Measurements from ENCODE around the gene RPL35.
"Not testable (repeated sequence)": the region's sequence is repeated elsewhere in the genome, so short reads cannot be mapped to it uniquely, and the experiment has no call there.

The RPL35 gene

GRCh38 chr9:124841075-124841821 is 20.5 kb downstream of the RPL35 start:
- Histone ChIP-seq H3K4ac (ENCODE audit: low read depth in 1 of 2, low read length in 2 of 2) (no peak overlapping the region), H3K27me3 (ENCODE audit: control insufficient read depth in 1 of 2, insufficient read depth in 1 of 2, low read length in 2 of 2) (no peaks in the 10 kb centered on the region), H3K23ac (ENCODE audit: low read length in 2 of 2) (no peak overlapping the region), H3K9me3 (ENCODE audit: control insufficient read depth, low read length) (no peaks in the 10 kb centered on the region), H2BK120ac (ENCODE audit: low read depth, low read length) (no peak overlapping the region), H3K4me1 (ENCODE audit: control insufficient read depth, insufficient read depth, low read depth, low read length) (peaks cover 10% of the 10 kb centered on the region), H2BK12ac (ENCODE audit: low read length in 2 of 2) (no peak overlapping the region), H3K36me3 (ENCODE audit: control insufficient read depth in 1 of 2, insufficient read depth in 2 of 2, low read depth in 1 of 2, low read length in 2 of 2) (no peaks in the 10 kb centered on the region), H2BK15ac (ENCODE audit: low read depth, poor library complexity, severe bottlenecking) (peak overlapping the region; percentile 65), H3K9ac (ENCODE audit: low read length) (no peak overlapping the region), H4K8ac (ENCODE audit: low read length) (no peak overlapping the region), H2BK5ac (ENCODE audit: low read depth, low read length, poor library complexity, severe bottlenecking) (no peak overlapping the region), H3K79me1 (replicated peaks; ENCODE audit: low read length, poor library complexity, severe bottlenecking) (no peaks in the 10 kb centered on the region), H4K91ac (ENCODE audit: low read length) (no peak overlapping the region), H3K27ac (ENCODE audit: low read length, poor library complexity, severe bottlenecking) (no peak overlapping the region), H2AK5ac (ENCODE audit: low read length, severe bottlenecking) (peak overlapping the region; percentile 19), H3K14ac (ENCODE audit: low read length in 2 of 2) (no peak overlapping the region), H3K4me3 (ENCODE audit: insufficient read depth in 1 of 2, low read depth in 1 of 2, low read length in 2 of 2) (no peak overlapping the region), H3K18ac (ENCODE audit: low read depth in 1 of 2, low read length in 2 of 2) (no peak overlapping the region), H2AFZ (ENCODE audit: low read depth, low read length) (no peak overlapping the region), H3K4me2 (ENCODE audit: low read length, poor library complexity, severe bottlenecking) (no peak overlapping the region)
- 86% methylated on average over 11 of the region's 14 CpGs for WGBS
- DNase-seq, result no peak

GRCh38 chr9:124840300-124840833 is 21.4 kb downstream of the RPL35 start:
- Histone ChIP-seq H3K4me3 (ENCODE audit: insufficient read depth in 1 of 2, low read depth in 1 of 2, low read length in 2 of 2) (no peak overlapping the region), H3K18ac (ENCODE audit: low read depth in 1 of 2, low read length in 2 of 2) (no peak overlapping the region), H3K4ac (ENCODE audit: low read depth in 1 of 2, low read length in 2 of 2) (no peak overlapping the region), H2BK12ac (ENCODE audit: low read length in 2 of 2) (peak overlapping the region in 1 of 2 experiments; percentile 15), H4K91ac (ENCODE audit: low read length) (no peak overlapping the region), H3K27ac (ENCODE audit: low read length, poor library complexity, severe bottlenecking) (no peak overlapping the region), H2BK5ac (ENCODE audit: low read depth, low read length, poor library complexity, severe bottlenecking) (no peak overlapping the region), H3K9ac (ENCODE audit: low read length) (no peak overlapping the region), H3K14ac (ENCODE audit: low read length in 2 of 2) (peak overlapping the region in 1 of 2 experiments; percentile 18), H3K36me3 (ENCODE audit: control insufficient read depth in 1 of 2, insufficient read depth in 2 of 2, low read depth in 1 of 2, low read length in 2 of 2) (no peaks in the 10 kb centered on the region), H3K9me3 (ENCODE audit: control insufficient read depth, low read length) (no peaks in the 10 kb centered on the region), H2BK120ac (ENCODE audit: low read depth, low read length) (no peak overlapping the region), H2BK15ac (ENCODE audit: low read depth, poor library complexity, severe bottlenecking) (no peak overlapping the region), H3K79me1 (replicated peaks; ENCODE audit: low read length, poor library complexity, severe bottlenecking) (no peaks in the 10 kb centered on the region), H3K27me3 (ENCODE audit: control insufficient read depth in 1 of 2, insufficient read depth in 1 of 2, low read length in 2 of 2) (no peaks in the 10 kb centered on the region), H3K4me2 (ENCODE audit: low read length, poor library complexity, severe bottlenecking) (no peak overlapping the region), H2AK5ac (ENCODE audit: low read length, severe bottlenecking) (peak overlapping the region; percentile 63), H4K8ac (ENCODE audit: low read length) (no peak overlapping the region), H2AFZ (ENCODE audit: low read depth, low read length) (no peak overlapping the region), H3K23ac (ENCODE audit: low read length in 2 of 2) (no peak overlapping the region), H3K4me1 (ENCODE audit: control insufficient read depth, insufficient read depth, low read depth, low read length) (peaks cover 12% of the 10 kb centered on the region)
- no peak for DNase-seq
- WGBS, result 87% methylated on average over 13 of the region's 18 CpGs

DNA sequence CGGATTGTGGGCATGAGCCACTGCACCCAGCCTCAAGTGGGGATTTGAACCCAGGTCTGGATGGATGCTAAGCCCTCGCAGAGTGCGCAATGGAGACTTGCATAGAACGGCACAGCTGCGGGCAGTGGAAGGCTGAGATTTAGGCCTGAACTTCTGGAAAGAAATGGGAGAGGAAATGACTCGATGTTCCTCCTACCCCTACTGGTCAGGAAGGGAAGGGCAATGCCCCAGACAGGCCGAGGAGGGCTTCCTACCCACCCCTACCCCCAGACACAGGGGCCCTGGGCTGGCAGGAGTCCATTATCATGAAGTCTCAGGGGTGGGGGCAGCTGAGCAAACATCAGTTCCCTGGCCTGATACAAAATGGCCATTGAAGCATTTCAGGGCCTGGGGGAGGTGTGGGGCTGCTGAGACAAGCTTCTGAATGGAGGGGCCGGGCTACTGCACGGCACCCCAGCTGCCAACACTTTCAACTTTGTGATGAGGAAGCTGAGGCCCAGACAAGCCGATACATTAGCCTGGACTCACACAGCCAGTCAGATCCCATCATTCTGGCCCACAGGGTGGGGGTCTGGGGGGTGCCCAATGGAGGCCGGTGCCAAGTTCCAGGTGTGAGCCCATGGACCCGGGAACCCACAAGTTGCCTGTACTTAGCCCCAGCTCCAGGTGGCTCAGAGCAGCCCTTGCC is 22.0 kb downstream of the RPL35 start:
- Histone ChIP-seq H3K9me3 (ENCODE audit: control insufficient read depth, low read length) (no peaks in the 10 kb centered on the region), H3K27me3 (ENCODE audit: control insufficient read depth in 1 of 2, insufficient read depth in 1 of 2, low read length in 2 of 2) (no peaks in the 10 kb centered on the region), H3K4me1 (ENCODE audit: control insufficient read depth, insufficient read depth, low read depth, low read length) (peaks cover 16% of the 10 kb centered on the region), H3K4ac (ENCODE audit: low read depth in 1 of 2, low read length in 2 of 2) (no peak overlapping the region), H2BK12ac (ENCODE audit: low read length in 2 of 2) (no peak overlapping the region), H4K8ac (ENCODE audit: low read length) (no peak overlapping the region), H2BK15ac (ENCODE audit: low read depth, poor library complexity, severe bottlenecking) (no peak overlapping the region), H2AFZ (ENCODE audit: low read depth, low read length) (no peak overlapping the region), H2AK5ac (ENCODE audit: low read length, severe bottlenecking) (peak overlapping the region; percentile 63), H2BK120ac (ENCODE audit: low read depth, low read length) (no peak overlapping the region), H3K4me2 (ENCODE audit: low read length, poor library complexity, severe bottlenecking) (no peak overlapping the region), H3K9ac (ENCODE audit: low read length) (no peak overlapping the region), H3K4me3 (ENCODE audit: insufficient read depth in 1 of 2, low read depth in 1 of 2, low read length in 2 of 2) (no peak overlapping the region), H3K23ac (ENCODE audit: low read length in 2 of 2) (no peak overlapping the region), H3K14ac (ENCODE audit: low read length in 2 of 2) (no peak overlapping the region), H3K79me1 (replicated peaks; ENCODE audit: low read length, poor library complexity, severe bottlenecking) (no peaks in the 10 kb centered on the region), H3K36me3 (ENCODE audit: control insufficient read depth in 1 of 2, insufficient read depth in 2 of 2, low read depth in 1 of 2, low read length in 2 of 2) (no peaks in the 10 kb centered on the region), H2BK5ac (ENCODE audit: low read depth, low read length, poor library complexity, severe bottlenecking) (peak overlapping the region; percentile 51), H4K91ac (ENCODE audit: low read length) (no peak overlapping the region), H3K18ac (ENCODE audit: low read depth in 1 of 2, low read length in 2 of 2) (no peak overlapping the region), H3K27ac (ENCODE audit: low read length, poor library complexity, severe bottlenecking) (no peak overlapping the region)
- WGBS, result 79% methylated on average over 11 of the region's 12 CpGs
- peak; percentile 35 for DNase-seq

DNA sequence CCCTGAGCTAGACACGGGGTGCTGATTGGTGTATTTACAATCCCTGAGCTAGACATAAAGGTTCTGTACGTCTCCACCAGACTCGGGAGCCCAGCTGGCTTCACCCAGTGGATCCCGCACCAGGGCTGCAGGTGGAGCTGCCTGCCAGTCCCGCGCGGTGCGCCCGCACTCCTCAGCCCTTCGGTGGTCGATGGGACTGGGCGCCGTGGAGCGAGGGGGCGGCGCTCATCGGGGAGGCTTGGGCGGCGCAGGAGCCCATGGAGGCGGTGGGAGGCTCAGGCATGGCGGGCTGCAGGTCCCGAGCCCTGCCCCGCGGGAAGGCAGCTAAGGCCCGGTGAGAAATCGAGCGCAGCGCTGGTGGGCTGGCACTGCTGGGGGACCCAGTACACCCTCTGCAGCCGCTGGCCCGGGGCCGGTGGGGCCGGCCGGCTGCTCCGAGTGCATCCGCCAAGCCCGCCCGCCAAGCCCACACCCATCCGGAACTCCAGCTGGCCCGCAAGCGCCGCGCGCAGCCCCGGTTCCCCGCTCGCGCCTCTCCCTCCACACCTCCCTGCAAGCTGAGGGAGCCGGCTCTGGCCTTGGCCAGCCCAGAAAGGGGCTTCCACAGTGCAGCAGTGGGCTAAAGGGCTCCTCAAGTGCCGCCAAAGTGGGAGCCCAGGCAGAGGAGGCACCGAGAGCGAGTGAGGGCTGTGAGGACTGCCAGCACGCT is 23.0 kb downstream of the RPL35 start:
- H3K9me3 ChIP-seq (ENCODE audit: control insufficient read depth, low read length); H3K23ac ChIP-seq (ENCODE audit: low read length in 2 of 2); H3K27me3 ChIP-seq (ENCODE audit: control insufficient read depth in 1 of 2, insufficient read depth in 1 of 2, low read length in 2 of 2); H3K14ac ChIP-seq (ENCODE audit: low read length in 2 of 2); H2BK5ac ChIP-seq (ENCODE audit: low read depth, low read length, poor library complexity, severe bottlenecking); H2BK15ac ChIP-seq (ENCODE audit: low read depth, poor library complexity, severe bottlenecking); H3K36me3 ChIP-seq (ENCODE audit: control insufficient read depth in 1 of 2, insufficient read depth in 2 of 2, low read depth in 1 of 2, low read length in 2 of 2); H3K4ac ChIP-seq (ENCODE audit: low read depth in 1 of 2, low read length in 2 of 2); H2BK120ac ChIP-seq (ENCODE audit: low read depth, low read length); H3K9ac ChIP-seq (ENCODE audit: low read length); H2AFZ ChIP-seq (ENCODE audit: low read depth, low read length); H2BK12ac ChIP-seq (ENCODE audit: low read length in 2 of 2); H3K18ac ChIP-seq (ENCODE audit: low read depth in 1 of 2, low read length in 2 of 2); H4K8ac ChIP-seq (ENCODE audit: low read length); H3K79me1 ChIP-seq (replicated peaks; ENCODE audit: low read length, poor library complexity, severe bottlenecking); H2AK5ac ChIP-seq (ENCODE audit: low read length, severe bottlenecking); DNase-seq; H3K4me3 ChIP-seq (ENCODE audit: insufficient read depth in 1 of 2, low read depth in 1 of 2, low read length in 2 of 2); H4K91ac ChIP-seq (ENCODE audit: low read length); H3K4me2 ChIP-seq (ENCODE audit: low read length, poor library complexity, severe bottlenecking); H3K27ac ChIP-seq (ENCODE audit: low read length, poor library complexity, severe bottlenecking): not testable (repeated sequence)
- peaks cover 23% of the 10 kb centered on the region for H3K4me1 ChIP-seq (ENCODE audit: control insufficient read depth, insufficient read depth, low read depth, low read length)
- 98% methylated on average over 32 of the region's 52 CpGs for WGBS

All from mesenchymal stem cell (in vitro differentiated cells and primary cell).